IMR-90 (cell line): Measurements from ENCODE around the gene GSE1. TPM values are rescaled to one million over a fixed set of nuclear protein-coding genes. Genes with fewer than 3 reads are reported as not detected.

Source experiments
- ATAC-seq: fragments of 200-7000 bp; cut with Tn5 transposase; 2 replicates; pipeline ENCODE4 v1.9.1; 2020; ENCODE audit warnings: low read depth, mild to moderate bottlenecking, moderate library complexity
- BruUV-seq: library from RNA; stranded (reverse); fragments of 400-500 nt; replicated peaks from 2 replicates; lab custom pipeline; 2021; lab: Mats Ljungman, UMichigan
- CTCF ChIA-PET: fragments of 300-600 bp; formaldehyde crosslinking; extraction: SDS; loops from one replicate; lab custom pipeline; 2021; ENCODE audit warnings: antibody characterized with exemption; lab: Yijun Ruan, JAX
- POLR2A ChIA-PET: fragments of 300-600 bp; sonication (Branson Sonifier 250); formaldehyde crosslinking; loops from one replicate; lab custom pipeline; 2022; ENCODE audit warnings: antibody characterized with exemption; ENCODE audit not compliant: unreplicated experiment; lab: Charles Lee
- DNase-seq: peaks from one replicate; pipeline ENCODE4 v3.0.0; 2013
- H2AFZ ChIP-seq: replicated peaks from 2 replicates; pipeline ENCODE3; 2013; ENCODE audit warnings: low read length, mild to moderate bottlenecking; ENCODE audit not compliant: poor library complexity
- H2AK5ac ChIP-seq: 2 replicates; pipeline ENCODE4 v1.6.1; 2013; ENCODE audit warnings: low read depth, low read length, inconsistent platforms
- H2AK9ac ChIP-seq: replicated peaks from 2 replicates; pipeline ENCODE3; 2013; ENCODE audit warnings: mild to moderate bottlenecking, low read depth, low read length, moderate library complexity; ENCODE audit not compliant: poor library complexity
- H2BK120ac ChIP-seq: 2 replicates; pipeline ENCODE4 v1.6.1; 2013; ENCODE audit warnings: low read depth, low read length, inconsistent platforms
- H2BK15ac ChIP-seq: 3 replicates; pipeline ENCODE4 v1.6.1; 2013; ENCODE audit warnings: low read depth, low read length, inconsistent platforms
- H2BK20ac ChIP-seq: 2 replicates; pipeline ENCODE4 v1.6.1; 2013; ENCODE audit warnings: low read depth, mild to moderate bottlenecking, inconsistent platforms, low read length, moderate library complexity
- H2BK5ac ChIP-seq: 2 replicates; pipeline ENCODE4 v1.6.1; 2013; ENCODE audit warnings: mild to moderate bottlenecking, low read depth, low read length, inconsistent platforms; ENCODE audit not compliant: poor library complexity, severe bottlenecking
- H3K14ac ChIP-seq: replicated peaks from 2 replicates; pipeline ENCODE4 v1.6.1; 2013; ENCODE audit warnings: low read depth, low read length, inconsistent platforms
- H3K18ac ChIP-seq: 2 replicates; pipeline ENCODE4 v1.6.1; 2013; ENCODE audit warnings: low read depth, low read length, control low read depth
- H3K23ac ChIP-seq: 2 replicates; pipeline ENCODE4 v1.6.1; 2013; ENCODE audit warnings: low read depth, low read length, inconsistent platforms
- H3K27ac ChIP-seq: 2 replicates; pipeline ENCODE4 v1.5.1; 2013; ENCODE audit warnings: mild to moderate bottlenecking, control low read depth, low read length; ENCODE audit not compliant: insufficient read depth
- H3K27me3 ChIP-seq: 2 replicates; pipeline ENCODE4 v1.6.1; 2013; ENCODE audit warnings: low read length; ENCODE audit not compliant: control insufficient read depth, insufficient read depth
- H3K36me3 ChIP-seq: 2 replicates; pipeline ENCODE4 v1.6.1; 2013; ENCODE audit warnings: low read length, mixed read lengths; ENCODE audit not compliant: control insufficient read depth, insufficient read depth
- H3K4ac ChIP-seq: 2 replicates; pipeline ENCODE4 v1.6.1; 2013; ENCODE audit warnings: low read depth, low read length, inconsistent platforms
- H3K4me1 ChIP-seq: 2 replicates; pipeline ENCODE4 v1.6.1; 2013; ENCODE audit warnings: low read length, mixed read lengths; ENCODE audit not compliant: control insufficient read depth, insufficient read depth
- H3K4me2 ChIP-seq: 2 replicates; pipeline ENCODE4 v1.6.1; 2013; ENCODE audit warnings: low read depth, mild to moderate bottlenecking, control low read depth, low read length, moderate library complexity
- H3K4me3 ChIP-seq: 2 replicates; pipeline ENCODE4 v1.5.1; 2013; ENCODE audit warnings: low read depth, mild to moderate bottlenecking, control low read depth, low read length, moderate library complexity; ENCODE audit not compliant: insufficient read depth
- H3K56ac ChIP-seq: 2 replicates; pipeline ENCODE4 v1.6.1; 2013; ENCODE audit warnings: low read length, inconsistent platforms; ENCODE audit not compliant: insufficient read depth; ENCODE audit errors: extremely low read depth
- H3K79me1 ChIP-seq, 2 experiments: 2 replicates each; pipeline ENCODE4 v1.6.1; 2013; ENCODE audit warnings: low read length in 2 of 2, inconsistent platforms in 1 of 2, low read depth in 1 of 2
- H3K9ac ChIP-seq: 2 replicates; pipeline ENCODE4 v1.6.1; 2013; ENCODE audit warnings: low read depth, low read length, control low read depth
- H3K9me1 ChIP-seq: 2 replicates; pipeline ENCODE4 v1.6.1; 2013; ENCODE audit warnings: low read length, inconsistent platforms; ENCODE audit not compliant: insufficient read depth
- H3K9me3 ChIP-seq: 2 replicates; pipeline ENCODE4 v1.6.1; 2013; ENCODE audit warnings: low read length; ENCODE audit not compliant: control insufficient read depth, insufficient read depth
- H4K20me1 ChIP-seq: 2 replicates; pipeline ENCODE4 v1.6.1; 2013; ENCODE audit warnings: low read length, inconsistent platforms; ENCODE audit not compliant: insufficient read depth
- H4K5ac ChIP-seq: 2 replicates; pipeline ENCODE4 v1.6.1; 2013; ENCODE audit warnings: mild to moderate bottlenecking, low read depth, low read length, control low read depth
- H4K8ac ChIP-seq, 2 experiments: 2 replicates each; pipeline ENCODE4 v1.6.1; 2013; ENCODE audit warnings: low read depth in 2 of 2, low read length in 2 of 2, control low read depth in 1 of 2, inconsistent platforms in 1 of 2
- H4K91ac ChIP-seq: 2 replicates; pipeline ENCODE4 v1.6.1; 2013; ENCODE audit warnings: low read depth, low read length, inconsistent platforms; ENCODE audit not compliant: insufficient read depth
- BHLHE40 ChIP-seq: fragments of 150-350 bp; IDR thresholded peaks from 2 replicates; pipeline ENCODE4 v1.6.1; 2016; ENCODE audit warnings: mild to moderate bottlenecking, low read depth, low read length
- CEBPB ChIP-seq: IDR thresholded peaks from 2 replicates; pipeline ENCODE4 v1.6.1; 2012; ENCODE audit warnings: low read depth, low read length, improper control_type of control experiment
- CHD1 ChIP-seq: IDR thresholded peaks from 2 replicates; pipeline ENCODE4 v1.6.1; 2012; ENCODE audit warnings: low read depth, low read length, improper control_type of control experiment
- CTCF ChIP-seq: conservative IDR thresholded peaks from 2 replicates; pipeline ENCODE4 v1.5.1; 2012; ENCODE audit warnings: mild to moderate bottlenecking, low read depth, low read length, improper control_type of control experiment
- ELK1 ChIP-seq: fragments of 150-350 bp; IDR thresholded peaks from 2 replicates; pipeline ENCODE4 v1.6.1; 2016; ENCODE audit warnings: low read depth, mild to moderate bottlenecking, low read length, moderate library complexity, borderline replicate concordance
- FOS ChIP-seq: fragments of 150-350 bp; IDR thresholded peaks from 2 replicates; pipeline ENCODE4 v1.6.1; 2016; ENCODE audit warnings: low read depth, low read length
- MAFK ChIP-seq: IDR thresholded peaks from 2 replicates; pipeline ENCODE4 v1.6.1; 2012; ENCODE audit warnings: low read depth, low read length, improper control_type of control experiment
- MAZ ChIP-seq: IDR thresholded peaks from 2 replicates; pipeline ENCODE4 v1.6.1; 2012; ENCODE audit warnings: low read depth, mild to moderate bottlenecking, low read length, improper control_type of control experiment, moderate library complexity, borderline replicate concordance
- NFE2L2 ChIP-seq: fragments of 150-350 bp; IDR thresholded peaks from 2 replicates; pipeline ENCODE4 v1.6.1; 2016; ENCODE audit warnings: low read depth, mild to moderate bottlenecking, low read length
- POLR2A ChIP-seq: IDR thresholded peaks from 2 replicates; pipeline ENCODE4 v1.6.1; 2012; ENCODE audit warnings: mild to moderate bottlenecking, low read depth, low read length
- RAD21 ChIP-seq: IDR thresholded peaks from 2 replicates; pipeline ENCODE4 v1.6.1; 2012; ENCODE audit warnings: low read length, improper control_type of control experiment
- RCOR1 ChIP-seq: IDR thresholded peaks from 2 replicates; pipeline ENCODE4 v1.6.1; 2012; ENCODE audit warnings: mild to moderate bottlenecking, low read length, improper control_type of control experiment; ENCODE audit not compliant: insufficient replicate concordance
- RFX5 ChIP-seq: IDR thresholded peaks from 2 replicates; pipeline ENCODE4 v1.8.0; 2012; ENCODE audit warnings: low read depth, mild to moderate bottlenecking, low read length, moderate library complexity
- SMC3 ChIP-seq: fragments of 150-350 bp; IDR thresholded peaks from 2 replicates; pipeline ENCODE4 v1.6.1; 2016; ENCODE audit warnings: low read depth, mild to moderate bottlenecking, antibody characterized with exemption, low read length, moderate library complexity
- USF2 ChIP-seq: fragments of 150-350 bp; IDR thresholded peaks from 2 replicates; pipeline ENCODE4 v1.6.1; 2017; ENCODE audit warnings: mild to moderate bottlenecking, antibody characterized with exemption, low read length, low read depth
- WGBS, 2 experiments: methylation state at CpG; one replicate each; pipeline versions ENCODE4 v1.1.5 to v1.1.7; 2013; ENCODE audit warnings: missing lambda C conversion rate in 2 of 2; ENCODE audit not compliant: insufficient read length in 1 of 2; ENCODE audit errors: extremely low coverage in 2 of 2; 5-methylcytosine and 5-hydroxymethylcytosine counted together
- dilution Hi-C: fragments of 300-500 bp; cut with HindIII; formaldehyde crosslinking; loops from one replicate; pipeline ENCODE4 v1.14.3; 2018; ENCODE audit warnings: low sequenced_read_pairs; ENCODE audit not compliant: unreplicated experiment
- in situ Hi-C: fragments of 300-500 bp; cut with MboI; formaldehyde crosslinking; loops from 3 replicates; pipeline ENCODE4 v1.14.3; 2019; ENCODE audit warnings: low sequenced_read_pairs, inconsistent platforms, mixed read lengths
- intact Hi-C: fragments of 100-400 bp; cut with micrococcal nuclease; formaldehyde crosslinking; loops from 2 replicates; pipeline ENCODE4 v1.10.0; 2022
- polyA plus RNA-seq, 3 experiments: library from polyadenylated mRNA; depleted of rRNA; stranded (reverse); fragments of >200 nt; gene quantifications; 2 replicates each; pipeline ENCODE4 v1.2.3, GENCODE V29; 2012; ENCODE audit warnings: low replicate concordance in 1 of 3
- total RNA-seq: library from RNA; depleted of rRNA; stranded (reverse); fragments of >200 nt; gene quantifications from 2 replicates; pipeline ENCODE4 v1.2.3, GENCODE V29; 2012

GSE1 gene
- total and polyA plus RNA-seq, 2 of the 4 experiments (the other 2 are of a cell fraction): 14.9 to 25.5 TPM

- intact Hi-C loops (no loop called here), dilution Hi-C loops (no loop called here), in situ Hi-C loops (no loop called here)
- 97% methylated on average over 6 of the region's 12 CpGs; no CpG with 5 or more reads in 1 of the 2 experiments for WGBS, 2 experiments
- DNase-seq (no peak), ATAC-seq (no peak)
- H3K9me1 ChIP-seq: peaks cover 11% of the 10 kb centered on the region
- no peak for TF ChIP-seq NFE2L2
- TF ChIP-seq MAFK: no peak
- no peak for TF ChIP-seq RFX5
- TF ChIP-seq CTCF: no peak
- no peak for TF ChIP-seq RAD21
- TF ChIP-seq USF2: no peak
- no peak for TF ChIP-seq RCOR1
- TF ChIP-seq MAZ: no peak
- TF ChIP-seq CHD1: no peak
- no peak for TF ChIP-seq BHLHE40
- TF ChIP-seq FOS: no peak
- TF ChIP-seq SMC3: no peak
- no peak for TF ChIP-seq CEBPB
- no peak for TF ChIP-seq POLR2A
- no peak for TF ChIP-seq ELK1
- no peak overlapping the region for H2BK20ac ChIP-seq
- no peak overlapping the region for H2AFZ ChIP-seq
- H3K23ac ChIP-seq: no peak overlapping the region
- H4K20me1 ChIP-seq: peaks cover 91% of the 10 kb centered on the region
- no peak overlapping the region for H3K27ac ChIP-seq
- ChIA-PET POLR2A (no interaction called here), CTCF (no interaction called here)
- no peak overlapping the region for H2BK15ac ChIP-seq
- H3K56ac ChIP-seq: no peak overlapping the region
- no peak overlapping the region for H4K5ac ChIP-seq
- no peak overlapping the region for H4K8ac ChIP-seq
- peaks cover 7% of the 10 kb centered on the region; the same call in 1 of the 2 replicates for H3K4me1 ChIP-seq
- no peaks in the 10 kb centered on the region for H3K36me3 ChIP-seq
- no peak overlapping the region for H3K4me3 ChIP-seq
- H3K4ac ChIP-seq: no peak overlapping the region
- H3K18ac ChIP-seq: no peak overlapping the region
- no peaks in the 10 kb centered on the region for H3K27me3 ChIP-seq
- no peak overlapping the region for H3K14ac ChIP-seq
- peaks cover 29 to 54% of the 10 kb centered on the region in 2 experiments; a peak in 3 of 4 replicates for H3K79me1 ChIP-seq
- no peak overlapping the region for H3K4me2 ChIP-seq
- no peak overlapping the region for H2BK120ac ChIP-seq
- H2AK9ac ChIP-seq: no peak overlapping the region
- no TSS peak for BruUV-seq
- H3K9ac ChIP-seq: no peak overlapping the region
- no peak overlapping the region for H4K91ac ChIP-seq
- H2BK5ac ChIP-seq: no peak overlapping the region
- no peak overlapping the region for H2AK5ac ChIP-seq
- no peaks in the 10 kb centered on the region for H3K9me3 ChIP-seq
Observed at GRCh38 chr16:85603203-85603755, 9.8 kb upstream of the GSE1 start.
